HTERT RPE-1 (cell line): Measurements from ENCODE around the gene CNOT4.
"Not testable (repeated sequence)": the region's sequence is repeated elsewhere in the genome, so short reads cannot be mapped to it uniquely, and the experiment has no call there.

Experiments
- in situ Hi-C: fragments of 300-500 bp; cut with MboI; formaldehyde crosslinking; loops from 4 replicates; pipeline ENCODE4 v1.14.3; 2020; ENCODE audit warnings: low sequenced_read_pairs

Gene CNOT4

GRCh38 chr7:135459951-135460567, 49.8 kb downstream of the CNOT4 start:
- in situ Hi-C loops, result no loop called here

- in situ Hi-C loops, result no loop called here
Observed at GRCh38 chr7:135459076-135459475, 50.8 kb downstream of the CNOT4 start.

GRCh38 chr7:135454060-135454459, 55.8 kb downstream of the CNOT4 start:
- in situ Hi-C loops, result no loop called here

GRCh38 chr7:135449436-135449835, 60.5 kb downstream of the CNOT4 start:
- in situ Hi-C loops, result no loop called here

GRCh38 chr7:135448753-135449152, 61.1 kb downstream of the CNOT4 start:
- in situ Hi-C loops, result no loop called here

GRCh38 chr7:135447748-135448147, 62.2 kb downstream of the CNOT4 start:
- in situ Hi-C loops, result no loop called here

GRCh38 chr7:135445690-135446089, 64.2 kb downstream of the CNOT4 start:
- in situ Hi-C loops, result no loop called here

- in situ Hi-C loops, result not testable (repeated sequence)
Observed at GRCh38 chr7:135445266-135445665, 64.6 kb downstream of the CNOT4 start.

GRCh38 chr7:135441791-135442190, 68.1 kb downstream of the CNOT4 start:
- in situ Hi-C loops, result no loop called here

GRCh38 chr7:135434047-135434446, 75.9 kb downstream of the CNOT4 start:
- in situ Hi-C loops, result no loop called here

GRCh38 chr7:135430626-135431025, 79.3 kb downstream of the CNOT4 start:
- in situ Hi-C loops, result no loop called here

GRCh38 chr7:135428879-135429278, 81.0 kb downstream of the CNOT4 start:
- in situ Hi-C loops, result no loop called here

GRCh38 chr7:135428011-135428410, 81.9 kb downstream of the CNOT4 start:
- in situ Hi-C loops, result no loop called here

- in situ Hi-C loops, result no loop called here
Observed at GRCh38 chr7:135427166-135427565, 82.7 kb downstream of the CNOT4 start.

GRCh38 chr7:135425036-135425435, 84.9 kb downstream of the CNOT4 start:
- in situ Hi-C loops, result no loop called here

GRCh38 chr7:135420786-135421185, 89.1 kb downstream of the CNOT4 start:
- in situ Hi-C loops, result no loop called here

GRCh38 chr7:135416431-135416830, 93.5 kb downstream of the CNOT4 start:
- in situ Hi-C loops, result no loop called here

GRCh38 chr7:135414850-135415439, 95.0 kb downstream of the CNOT4 start:
- in situ Hi-C loops, result no loop called here

GRCh38 chr7:135414208-135414607, 95.7 kb downstream of the CNOT4 start:
- in situ Hi-C loops, result no loop called here

GRCh38 chr7:135411098-135411497, 98.8 kb downstream of the CNOT4 start:
- in situ Hi-C loops, result no loop called here

GRCh38 chr7:135410543-135410942, 99.4 kb downstream of the CNOT4 start:
- in situ Hi-C loops, result no loop called here

- in situ Hi-C loops, result no loop called here
Observed at GRCh38 chr7:135409845-135410542, 99.9 kb downstream of the CNOT4 start.
